ENCODE data around the gene LHFPL6. TPM values are rescaled to one million over a fixed set of nuclear protein-coding genes. Genes with fewer than 3 reads are reported as not detected.

The LHFPL6 gene
- total and polyA plus RNA-seq, 3 donors from 2014 or later, result 37.3 to 65.5 (median 52.1) TPM

DNA sequence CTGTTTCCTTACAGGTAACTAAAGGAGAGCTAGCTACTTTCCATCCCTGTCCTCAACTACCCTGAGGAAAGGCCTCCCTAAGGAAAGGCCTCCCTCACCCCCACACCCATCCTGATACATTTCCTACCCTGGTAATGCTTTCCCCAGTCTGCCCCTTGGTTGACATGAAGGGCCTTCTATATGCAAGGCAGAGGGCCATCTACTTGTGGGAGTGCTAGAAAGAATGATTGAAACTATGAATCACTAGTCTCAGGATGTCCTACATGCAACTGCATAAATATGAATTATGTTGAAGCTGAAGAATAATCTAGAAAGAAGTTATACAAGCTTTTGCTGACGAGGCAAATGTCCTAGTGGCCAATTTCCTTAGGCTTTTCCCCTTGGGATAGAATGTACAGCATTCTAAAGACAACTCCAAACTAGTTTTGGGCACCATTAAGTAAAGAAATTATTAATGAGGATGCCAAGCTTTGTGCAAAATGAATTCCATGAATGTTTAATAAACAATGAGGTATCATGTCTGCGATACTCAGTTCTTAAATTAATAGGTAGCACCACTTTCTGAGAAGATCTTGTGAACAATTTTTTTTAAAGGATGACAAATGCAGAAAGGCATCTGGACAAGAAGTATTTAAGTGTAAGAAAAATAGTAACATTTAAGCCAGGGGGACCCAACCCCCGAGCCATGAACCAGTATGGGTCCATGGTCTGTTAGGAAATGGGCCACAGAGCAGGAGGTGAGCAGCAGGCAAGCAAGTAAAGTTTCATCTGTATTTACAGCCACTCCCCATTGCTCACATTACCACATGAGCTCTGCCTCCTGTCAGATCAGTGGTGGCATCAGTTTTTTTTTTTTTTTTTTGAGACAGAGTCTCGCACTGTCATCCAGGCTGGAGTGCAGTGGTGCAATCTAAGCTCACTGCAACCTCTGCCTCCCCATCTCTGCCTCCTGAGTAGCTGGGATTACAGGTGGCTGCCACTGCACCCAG, 223.0 kb downstream of the LHFPL6 start:
- peaks cover 8% of the 10 kb centered on the region for H3K4me1 ChIP-seq
- H3K27ac ChIP-seq, result no peak overlapping the region
- H3K36me3 ChIP-seq (ENCODE audit: low read depth, missing control alignments), result no peaks in the 10 kb centered on the region
- no peak overlapping the region for H3K4me3 ChIP-seq
- no peaks in the 10 kb centered on the region for H3K9me3 ChIP-seq
- DNase-seq, result no peak
- intact Hi-C loops (cut with DNase I; ENCODE audit: low total_unique reads), result no loop called here
- 91 to 93% methylated on average over 4 of the region's 4 CpGs for WGBS, 2 donors
- TF ChIP-seq, protein P1, sequence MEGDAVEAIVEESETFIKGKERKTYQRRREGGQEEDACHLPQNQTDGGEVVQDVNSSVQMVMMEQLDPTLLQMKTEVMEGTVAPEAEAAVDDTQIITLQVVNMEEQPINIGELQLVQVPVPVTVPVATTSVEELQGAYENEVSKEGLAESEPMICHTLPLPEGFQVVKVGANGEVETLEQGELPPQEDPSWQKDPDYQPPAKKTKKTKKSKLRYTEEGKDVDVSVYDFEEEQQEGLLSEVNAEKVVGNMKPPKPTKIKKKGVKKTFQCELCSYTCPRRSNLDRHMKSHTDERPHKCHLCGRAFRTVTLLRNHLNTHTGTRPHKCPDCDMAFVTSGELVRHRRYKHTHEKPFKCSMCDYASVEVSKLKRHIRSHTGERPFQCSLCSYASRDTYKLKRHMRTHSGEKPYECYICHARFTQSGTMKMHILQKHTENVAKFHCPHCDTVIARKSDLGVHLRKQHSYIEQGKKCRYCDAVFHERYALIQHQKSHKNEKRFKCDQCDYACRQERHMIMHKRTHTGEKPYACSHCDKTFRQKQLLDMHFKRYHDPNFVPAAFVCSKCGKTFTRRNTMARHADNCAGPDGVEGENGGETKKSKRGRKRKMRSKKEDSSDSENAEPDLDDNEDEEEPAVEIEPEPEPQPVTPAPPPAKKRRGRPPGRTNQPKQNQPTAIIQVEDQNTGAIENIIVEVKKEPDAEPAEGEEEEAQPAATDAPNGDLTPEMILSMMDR (IDR thresholded peaks at IDR 0.05), result no peak
- TF ChIP-seq POLR2A (IDR thresholded peaks at IDR 0.05), result no peak
- H3K27me3 ChIP-seq, result no peaks in the 10 kb centered on the region

DNA sequence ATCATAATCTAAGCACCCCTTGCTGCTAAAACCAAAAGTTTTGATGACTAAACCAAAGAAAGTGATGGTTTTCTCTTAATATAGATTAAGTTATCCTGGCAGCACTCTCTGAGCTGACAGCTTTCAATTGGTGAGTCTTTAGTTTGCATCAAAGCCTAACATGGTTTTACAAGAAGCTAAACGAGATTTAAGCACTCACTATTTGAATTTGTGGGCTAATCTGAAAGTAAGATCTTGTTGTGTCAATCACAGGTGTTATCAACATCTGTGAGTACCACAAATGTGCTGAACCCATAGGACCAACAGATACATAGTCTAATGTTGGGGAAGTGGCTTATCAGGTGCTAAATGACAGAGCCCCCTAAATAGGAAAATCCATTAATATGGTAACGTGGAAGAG, 223.9 kb downstream of the LHFPL6 start:
- Histone ChIP-seq H3K27ac (no peak overlapping the region), H3K4me3 (no peak overlapping the region), H3K9me3 (no peaks in the 10 kb centered on the region), H3K36me3 (ENCODE audit: low read depth, missing control alignments) (no peaks in the 10 kb centered on the region), H3K4me1 (peaks cover 2% of the 10 kb centered on the region), H3K27me3 (no peaks in the 10 kb centered on the region)
- intact Hi-C loops (cut with DNase I; ENCODE audit: low total_unique reads), result no loop called here
- WGBS, 2 donors, result 76 to 87% methylated on average over 2 of the region's 2 CpGs
- no peak for DNase-seq
- TF ChIP-seq, protein P1 (IDR thresholded peaks at IDR 0.05), result no peak
- TF ChIP-seq POLR2A (IDR thresholded peaks at IDR 0.05), result no peak

DNA sequence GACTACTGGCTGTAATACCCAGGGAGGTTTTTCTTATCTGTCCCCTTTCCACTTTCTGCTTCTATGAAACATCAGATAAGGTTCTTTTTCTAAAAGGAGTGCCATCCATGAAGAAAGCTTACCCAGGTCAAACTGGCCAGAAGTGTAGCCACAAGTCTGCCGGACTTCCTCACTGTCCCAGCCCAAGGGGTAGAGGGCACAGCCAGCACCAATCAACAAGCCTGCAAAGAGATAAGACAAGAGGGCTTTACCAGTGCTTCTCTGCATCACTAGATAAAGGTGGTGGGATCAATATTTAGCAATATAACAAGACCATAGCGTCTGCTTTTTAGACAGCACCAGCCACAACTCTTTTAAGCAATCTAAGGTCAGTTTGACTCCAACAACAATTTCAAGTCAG, 224.7 kb downstream of the LHFPL6 start:
- Histone ChIP-seq H3K36me3 (ENCODE audit: low read depth, missing control alignments) (no peaks in the 10 kb centered on the region), H3K9me3 (no peaks in the 10 kb centered on the region), H3K4me1 (no peaks in the 10 kb centered on the region), H3K4me3 (no peak overlapping the region), H3K27ac (no peak overlapping the region), H3K27me3 (no peaks in the 10 kb centered on the region)
- 62 to 65% methylated on average over 2 of the region's 2 CpGs for WGBS, 2 donors
- DNase-seq, result no peak
- TF ChIP-seq, protein P1 (IDR thresholded peaks at IDR 0.05), result no peak
- no peak for TF ChIP-seq POLR2A (IDR thresholded peaks at IDR 0.05)
- intact Hi-C loops (cut with DNase I; ENCODE audit: low total_unique reads), result no loop called here

DNA sequence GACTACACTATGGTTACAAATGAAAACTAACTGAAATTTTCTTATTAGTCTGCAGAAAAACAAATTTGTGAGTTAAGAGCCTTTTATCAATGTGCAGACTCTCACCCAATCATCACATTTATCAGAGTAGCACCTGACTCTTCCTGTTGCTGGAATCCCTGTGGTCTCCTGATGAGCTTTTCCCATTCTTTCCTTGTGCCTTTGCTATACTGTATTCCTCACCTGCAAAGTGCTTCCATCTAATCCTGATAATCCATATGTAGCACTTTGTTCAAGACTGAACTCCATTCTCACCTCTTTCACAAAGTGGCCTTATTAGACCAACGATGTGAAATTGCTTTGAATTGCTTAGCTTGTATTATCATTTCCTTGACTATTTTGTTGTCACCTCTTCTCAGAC, 225.3 kb downstream of the LHFPL6 start:
- TF ChIP-seq, protein P1 (IDR thresholded peaks at IDR 0.05), result no peak
- TF ChIP-seq POLR2A (IDR thresholded peaks at IDR 0.05), result no peak
- Histone ChIP-seq H3K4me3 (no peak overlapping the region), H3K36me3 (ENCODE audit: low read depth, missing control alignments) (no peaks in the 10 kb centered on the region), H3K9me3 (no peaks in the 10 kb centered on the region), H3K27ac (no peak overlapping the region), H3K27me3 (no peaks in the 10 kb centered on the region), H3K4me1 (no peaks in the 10 kb centered on the region)
- no peak for DNase-seq
- WGBS, 2 donors, result 81 to 85% methylated on average over 1 of the region's 1 CpG
- intact Hi-C loops (cut with DNase I; ENCODE audit: low total_unique reads), result no loop called here
